HG03139 (cell line): Measurements from ENCODE around the gene HIPK2.

ENCODE experiments used
- ATAC-seq: cut with Tn5 transposase; IDR thresholded peaks from one replicate; pipeline ENCODE4 v1.9.1; 2021; ENCODE audit not compliant: unreplicated experiment

The HIPK2 gene

GRCh38 chr7:139783647-139784385 lies 6.0 kb upstream of the HIPK2 start:
- ATAC-seq = no peak

- no peak for ATAC-seq
These were observed 5.1 kb upstream of the HIPK2 start for GRCh38 chr7:139782932-139783331.

- no peak for ATAC-seq
These were observed 486 bp downstream of the HIPK2 start for GRCh38 chr7:139777133-139777891.

GRCh38 chr7:139776486-139777132 lies 1.2 kb downstream of the HIPK2 start:
- no peak for ATAC-seq

- no peak for ATAC-seq
These were observed 1.9 kb downstream of the HIPK2 start for GRCh38 chr7:139775829-139776266.

- no peak for ATAC-seq
These were observed 3.4 kb downstream of the HIPK2 start for GRCh38 chr7:139774376-139774775.

GRCh38 chr7:139773371-139773770 lies 4.4 kb downstream of the HIPK2 start:
- no peak for ATAC-seq

- ATAC-seq = no peak
These were observed 4.9 kb downstream of the HIPK2 start for GRCh38 chr7:139772873-139773272.

- no peak for ATAC-seq
These were observed 5.7 kb downstream of the HIPK2 start for GRCh38 chr7:139772115-139772514.

- no peak for ATAC-seq
These were observed 6.5 kb downstream of the HIPK2 start for GRCh38 chr7:139771001-139771956.

- no peak for ATAC-seq
These were observed 8.0 kb downstream of the HIPK2 start for GRCh38 chr7:139769761-139770160.

- no peak for ATAC-seq
These were observed 8.7 kb downstream of the HIPK2 start for GRCh38 chr7:139769066-139769465.

- ATAC-seq = no peak
These were observed 9.5 kb downstream of the HIPK2 start for GRCh38 chr7:139768249-139768824.

- ATAC-seq = peak; percentile 91
These were observed 10.2 kb downstream of the HIPK2 start for GRCh38 chr7:139767561-139767982.

- no peak for ATAC-seq
These were observed 12.7 kb downstream of the HIPK2 start for GRCh38 chr7:139765143-139765542.

- ATAC-seq = no peak
These were observed 14.5 kb downstream of the HIPK2 start for GRCh38 chr7:139763330-139763729.

GRCh38 chr7:139762886-139763285 lies 14.9 kb downstream of the HIPK2 start:
- no peak for ATAC-seq

- ATAC-seq = no peak
These were observed 19.4 kb downstream of the HIPK2 start for GRCh38 chr7:139758388-139758787.

GRCh38 chr7:139757968-139758367 lies 19.8 kb downstream of the HIPK2 start:
- no peak for ATAC-seq

GRCh38 chr7:139753693-139754111 lies 24.1 kb downstream of the HIPK2 start:
- ATAC-seq = no peak
